ENCODE measurements around the gene GNG2.

GNG2 gene

GRCh38 chr14:51951656-51952055 is 91.2 kb downstream of the GNG2 start:
- H3K4me3 ChIP-seq (ENCODE audit: control insufficient read depth, low read depth, low read length), result no peak overlapping the region
- no peak for DNase-seq (ENCODE audit: low read depth)
- TF ChIP-seq CTCF (IDR thresholded peaks at IDR 0.05; ENCODE audit: control insufficient read depth, insufficient read depth, low read depth, low read length, missing control alignments), result no peak

DNA sequence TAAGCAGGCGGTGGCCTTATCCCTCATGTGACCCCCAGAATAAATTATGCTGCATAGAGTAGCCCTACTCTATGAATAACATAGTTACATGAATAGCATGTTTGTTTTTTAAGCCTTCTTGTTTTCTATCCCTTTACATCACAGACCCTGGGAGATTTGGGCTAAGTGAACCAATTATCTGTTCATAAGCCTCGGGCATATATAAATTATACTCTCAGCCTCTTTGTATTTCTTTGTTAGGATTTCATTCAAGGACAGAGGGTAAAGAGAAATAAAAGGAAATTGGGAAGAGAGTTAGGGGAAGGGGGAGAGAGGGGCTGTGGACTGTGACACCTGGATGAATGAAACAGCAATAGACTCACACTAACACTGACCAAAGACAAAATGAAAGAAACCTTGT is 93.6 kb downstream of the GNG2 start:
- no peak overlapping the region for H3K4me3 ChIP-seq (ENCODE audit: control insufficient read depth, low read depth, low read length)
- no peak for DNase-seq (ENCODE audit: low read depth)
- no peak for TF ChIP-seq CTCF (IDR thresholded peaks at IDR 0.05; ENCODE audit: control insufficient read depth, insufficient read depth, low read depth, low read length, missing control alignments)

DNA sequence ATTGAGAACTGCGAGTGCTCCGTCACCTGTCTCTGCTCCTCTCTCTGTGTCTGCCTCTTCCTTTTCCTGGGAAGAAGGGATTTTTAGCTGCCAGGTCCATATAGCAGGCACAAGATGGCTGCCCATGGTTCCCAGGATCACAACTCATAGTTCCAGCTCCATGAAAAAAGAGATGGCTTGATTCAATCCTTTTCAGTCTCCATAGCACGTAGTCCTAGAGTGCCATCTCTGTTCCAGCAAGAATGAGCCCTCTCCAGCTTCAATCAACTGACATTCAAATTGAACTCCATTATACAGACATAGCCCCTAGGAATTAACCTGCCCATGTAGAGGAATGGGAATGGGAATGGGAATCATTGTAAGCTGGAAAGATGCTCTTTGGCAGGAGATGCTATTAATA is 94.2 kb downstream of the GNG2 start:
- no peak overlapping the region for H3K4me3 ChIP-seq (ENCODE audit: control insufficient read depth, low read depth, low read length)
- no peak for TF ChIP-seq CTCF (IDR thresholded peaks at IDR 0.05; ENCODE audit: control insufficient read depth, insufficient read depth, low read depth, low read length, missing control alignments)
- no peak for DNase-seq (ENCODE audit: low read depth)

DNA sequence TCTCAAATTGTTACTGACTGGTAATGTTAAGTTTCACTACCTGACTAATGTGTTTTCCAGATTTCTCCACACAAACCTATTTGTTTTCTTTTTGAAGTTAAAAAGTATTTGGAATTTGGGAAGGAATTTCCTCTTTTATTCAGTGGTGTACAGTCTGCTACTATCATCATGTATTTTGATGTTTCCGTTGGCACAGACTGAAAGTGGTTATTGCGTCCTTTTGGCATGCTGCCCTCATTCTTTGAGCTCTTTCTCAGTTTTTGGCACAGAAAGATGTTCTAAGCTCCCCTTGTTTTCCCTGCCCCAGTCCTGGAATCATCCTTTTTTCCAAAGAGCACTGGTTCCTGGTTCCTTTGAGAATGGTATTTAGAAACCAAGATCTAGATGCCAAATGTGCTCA is 97.5 kb downstream of the GNG2 start:
- no peak for TF ChIP-seq CTCF (IDR thresholded peaks at IDR 0.05; ENCODE audit: control insufficient read depth, insufficient read depth, low read depth, low read length, missing control alignments)
- H3K4me3 ChIP-seq (ENCODE audit: control insufficient read depth, low read depth, low read length), result no peak overlapping the region
- no peak for DNase-seq (ENCODE audit: low read depth)

GRCh38 chr14:51959928-51960327 is 99.5 kb downstream of the GNG2 start:
- H3K4me3 ChIP-seq (ENCODE audit: control insufficient read depth, low read depth, low read length), result no peak overlapping the region
- DNase-seq (ENCODE audit: low read depth), result no peak
- no peak for TF ChIP-seq CTCF (IDR thresholded peaks at IDR 0.05; ENCODE audit: control insufficient read depth, insufficient read depth, low read depth, low read length, missing control alignments)

GRCh38 chr14:51960866-51961265 is 100.5 kb downstream of the GNG2 start:
- TF ChIP-seq CTCF (IDR thresholded peaks at IDR 0.05; ENCODE audit: control insufficient read depth, insufficient read depth, low read depth, low read length, missing control alignments), result no peak
- no peak for DNase-seq (ENCODE audit: low read depth)

DNA sequence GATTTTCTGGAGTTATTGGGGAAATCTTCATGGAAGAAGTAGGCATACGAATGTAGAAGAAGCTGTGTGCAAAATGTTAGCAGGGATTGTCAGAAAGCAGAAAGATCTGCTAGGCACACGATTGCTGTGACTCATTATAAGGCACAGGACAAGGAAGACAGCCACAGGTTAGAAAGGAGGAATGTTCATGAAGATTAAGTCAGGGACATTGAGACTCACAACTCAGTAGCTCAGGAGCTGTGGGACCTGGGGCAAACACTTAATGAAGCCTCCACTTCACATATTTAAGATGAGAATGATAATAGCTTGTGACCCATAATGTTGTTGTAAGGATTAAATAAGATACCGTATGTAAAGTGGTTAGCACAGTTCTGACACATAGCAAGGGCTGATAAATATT is 102.3 kb downstream of the GNG2 start:
- no peak for TF ChIP-seq CTCF (IDR thresholded peaks at IDR 0.05; ENCODE audit: control insufficient read depth, insufficient read depth, low read depth, low read length, missing control alignments)
- no peak for DNase-seq (ENCODE audit: low read depth)
- H3K4me3 ChIP-seq (ENCODE audit: control insufficient read depth, low read depth, low read length), result no peak overlapping the region

More at GRCh38 chr14:51960866-51961265, 100.5 kb downstream of the GNG2 start:
- no peak overlapping the region for H3K4me3 ChIP-seq (ENCODE audit: control insufficient read depth, low read depth, low read length)

Data from AG09309 (cell line).